NCI-H524 treated with DMSO at 0.1 percent for 48 hours (cell line): ENCODE measurements around the gene PARD3B.
"Not testable (repeated sequence)": the region's sequence is repeated elsewhere in the genome, so short reads cannot be mapped to it uniquely, and the experiment has no call there.

Experiments
- DNase-seq: peaks from one replicate; lab custom pipeline; 2025; lab: John Stamatoyannopoulos, UW

The PARD3B gene

DNA sequence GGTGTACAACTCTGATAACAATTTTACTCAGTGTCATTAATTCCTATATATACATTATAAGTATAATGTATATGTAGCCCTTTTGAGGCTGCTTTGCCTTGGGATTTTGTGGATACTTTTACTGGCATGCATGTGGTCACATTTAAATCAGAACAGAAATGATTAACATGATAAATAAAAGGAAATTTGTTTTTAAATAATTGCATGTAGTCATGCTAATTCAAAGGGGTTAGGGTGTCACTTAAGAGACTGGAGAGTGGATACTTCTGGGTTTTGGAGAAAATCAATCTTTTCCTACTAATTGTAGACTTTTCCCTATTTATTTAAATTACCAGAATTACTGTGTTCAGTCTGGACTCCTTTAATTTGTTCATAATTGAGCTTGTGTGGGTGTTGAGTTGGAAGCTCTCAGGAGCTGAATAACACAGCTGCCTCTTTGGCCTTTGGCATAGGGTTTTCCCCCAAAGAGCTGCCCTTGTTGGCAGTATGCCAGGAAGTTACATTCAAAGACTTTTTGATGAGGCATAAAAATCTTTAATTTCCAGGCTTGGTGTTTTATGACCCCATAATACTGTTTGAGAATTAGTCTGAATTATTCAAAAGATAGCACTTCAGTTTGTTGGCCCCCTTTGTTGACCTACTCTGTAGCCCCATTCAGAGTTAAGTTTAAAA is 652.3 kb downstream of the PARD3B start:
- no peak for DNase-seq

DNA sequence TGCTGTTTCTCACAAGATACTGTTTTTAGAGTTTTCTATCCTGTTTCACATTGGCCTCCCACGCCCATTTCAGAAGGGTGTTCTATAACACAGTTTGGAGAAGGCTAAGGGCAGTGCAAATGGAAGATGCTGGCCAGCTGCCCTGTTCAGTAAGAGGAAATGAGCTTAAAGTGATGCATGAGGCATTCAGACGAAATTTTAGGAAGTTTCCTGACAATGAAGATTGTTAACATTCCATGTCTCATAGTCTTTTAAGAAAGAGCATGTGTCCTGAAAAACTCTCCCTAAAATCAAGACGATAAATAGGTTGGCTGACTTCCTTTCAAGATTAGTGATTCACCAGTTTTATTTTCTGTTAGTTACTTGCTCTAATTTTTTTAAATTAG is 652.9 kb downstream of the PARD3B start:
- DNase-seq, result no peak

DNA sequence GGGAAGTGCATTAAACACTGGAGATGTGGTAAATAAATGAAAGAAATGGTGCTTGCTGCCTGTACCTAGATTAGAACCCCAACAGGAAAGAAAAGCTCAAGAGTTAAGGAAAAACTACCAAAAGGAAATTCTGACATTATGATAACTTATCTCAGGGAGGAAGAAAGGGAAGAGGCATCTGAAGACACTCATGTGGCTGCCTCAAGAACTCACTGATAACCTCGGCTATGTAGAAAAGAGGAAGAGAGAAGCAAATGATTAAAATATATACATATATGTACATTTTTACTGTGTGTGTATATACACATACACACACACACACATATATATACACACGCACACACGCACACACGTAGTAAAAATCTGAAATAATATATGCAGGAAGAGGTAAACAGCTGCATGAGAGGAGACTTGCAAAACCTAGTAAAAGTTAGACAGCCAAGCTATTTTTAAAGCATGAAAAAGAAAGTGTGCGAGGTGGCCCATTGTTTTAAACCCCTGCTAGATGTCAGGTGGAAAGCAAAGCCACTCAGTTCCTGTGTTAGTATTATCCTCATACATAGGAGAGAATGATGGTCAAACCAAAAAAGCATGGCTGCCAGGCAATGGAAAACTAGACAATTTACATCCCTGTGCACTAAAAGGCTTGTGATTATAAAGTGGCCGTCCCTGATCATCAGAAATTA is 654.0 kb downstream of the PARD3B start:
- DNase-seq, result no peak

DNA sequence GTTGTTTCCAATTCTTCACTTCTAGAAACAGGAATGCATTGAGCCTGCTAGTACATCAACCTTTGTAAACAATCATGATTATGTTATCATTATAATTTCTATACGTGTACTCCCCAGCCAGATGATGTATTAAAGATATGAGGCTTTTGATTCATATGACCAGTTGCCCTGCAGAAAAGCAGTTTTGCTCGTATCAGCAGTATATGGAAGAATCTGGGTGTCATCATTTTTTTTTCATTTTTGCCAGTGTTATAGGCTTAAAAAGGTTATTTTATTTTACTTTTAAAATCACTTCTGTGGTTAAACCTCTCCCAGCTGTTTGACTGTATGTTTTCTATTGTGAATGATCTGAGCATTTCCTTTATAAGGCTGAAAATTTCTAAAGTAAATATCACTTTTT is 665.2 kb downstream of the PARD3B start:
- no peak for DNase-seq

DNA sequence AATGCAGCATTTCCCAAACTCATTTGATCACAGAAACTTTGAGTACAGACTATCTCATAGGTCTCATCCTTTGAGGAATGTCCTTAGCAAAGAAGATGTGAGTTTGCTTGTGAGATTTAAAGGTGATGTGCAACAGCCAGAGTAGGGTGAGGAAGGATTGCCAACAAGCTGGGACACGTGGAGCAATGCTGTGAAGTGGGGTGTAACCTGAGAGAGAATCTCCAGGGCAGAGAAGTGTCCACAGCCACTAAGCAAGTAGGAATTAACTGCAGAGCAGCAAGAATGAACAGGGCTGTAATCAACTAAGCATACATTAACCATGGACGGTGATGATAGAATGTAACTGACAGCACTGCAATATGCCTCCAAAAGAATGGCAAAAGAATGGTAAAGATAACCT is 667.1 kb downstream of the PARD3B start:
- DNase-seq, result no peak

DNA sequence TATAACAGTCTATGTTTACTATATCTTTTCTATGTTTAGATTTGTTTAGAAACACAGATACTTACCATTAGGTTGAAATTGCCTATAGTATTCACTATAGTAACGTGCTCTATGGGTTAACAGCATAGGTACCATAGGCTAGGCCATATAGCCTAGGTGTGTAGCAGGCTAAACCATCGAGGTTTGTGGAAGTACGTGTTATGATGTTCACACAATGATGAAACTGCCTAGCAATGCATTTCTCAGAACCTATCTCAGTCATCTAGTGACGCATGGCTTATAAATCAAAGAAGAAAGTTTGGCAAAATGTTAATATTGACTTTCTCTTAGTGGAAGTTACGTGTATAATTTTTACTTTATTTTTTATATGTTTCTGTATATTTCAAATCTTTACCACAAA is 670.8 kb downstream of the PARD3B start:
- DNase-seq, result no peak

DNA sequence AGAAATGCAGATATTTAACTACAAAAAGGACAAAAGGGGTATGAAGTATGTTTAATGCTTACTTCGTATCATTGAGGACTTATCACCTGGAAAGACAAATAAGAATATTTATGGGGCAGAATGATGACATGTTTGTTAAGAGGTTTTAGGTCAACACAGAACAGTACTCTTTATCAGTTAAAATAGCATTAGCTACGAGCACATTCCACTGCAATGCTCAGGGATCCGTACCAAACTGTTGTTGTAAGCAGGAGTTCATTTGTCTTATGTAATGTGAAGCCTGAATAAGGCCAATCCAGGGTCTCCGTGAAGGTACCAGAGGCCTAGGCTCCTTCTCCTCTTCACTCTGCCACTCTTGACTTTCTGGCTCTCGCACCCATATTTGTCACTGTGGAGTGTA is 671.3 kb downstream of the PARD3B start:
- no peak for DNase-seq

DNA sequence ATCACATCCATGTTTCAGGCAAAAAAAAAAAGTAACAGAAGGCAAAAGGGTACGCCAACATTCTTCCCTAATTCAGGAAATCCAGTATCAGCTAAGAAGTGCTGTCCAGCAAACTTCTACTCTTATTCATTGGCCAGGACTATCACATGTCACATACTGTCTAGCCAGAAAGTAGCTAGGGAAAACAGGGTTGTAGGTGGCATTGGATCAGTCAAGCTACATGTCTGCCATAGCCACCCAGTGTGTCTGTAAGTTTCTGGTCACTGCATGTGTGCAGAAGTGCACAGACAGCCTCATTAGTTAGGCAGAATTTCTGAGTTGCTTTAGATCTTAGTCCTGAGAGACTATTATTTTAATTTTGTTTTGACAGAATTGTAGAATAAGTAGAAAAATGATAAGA is 671.7 kb downstream of the PARD3B start:
- no peak for DNase-seq

DNA sequence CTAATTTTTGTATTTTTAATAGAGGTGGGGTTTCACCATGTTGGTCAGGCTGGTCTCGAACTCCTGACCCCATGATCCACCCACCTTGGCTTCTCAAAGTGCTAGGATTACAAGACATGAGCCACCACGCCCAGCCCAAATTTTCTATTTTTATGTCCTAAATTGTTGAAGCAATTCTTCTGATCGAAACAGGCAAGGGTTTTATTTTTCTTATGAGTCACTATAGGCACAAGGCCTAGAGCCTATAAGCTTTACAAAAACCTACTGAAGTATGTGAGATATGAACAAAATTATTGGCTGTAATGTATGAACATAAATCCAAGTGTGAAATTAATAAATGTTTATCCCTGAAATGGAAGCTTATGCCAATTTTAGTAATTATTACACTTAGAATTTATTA is 672.8 kb downstream of the PARD3B start:
- DNase-seq, result no peak

DNA sequence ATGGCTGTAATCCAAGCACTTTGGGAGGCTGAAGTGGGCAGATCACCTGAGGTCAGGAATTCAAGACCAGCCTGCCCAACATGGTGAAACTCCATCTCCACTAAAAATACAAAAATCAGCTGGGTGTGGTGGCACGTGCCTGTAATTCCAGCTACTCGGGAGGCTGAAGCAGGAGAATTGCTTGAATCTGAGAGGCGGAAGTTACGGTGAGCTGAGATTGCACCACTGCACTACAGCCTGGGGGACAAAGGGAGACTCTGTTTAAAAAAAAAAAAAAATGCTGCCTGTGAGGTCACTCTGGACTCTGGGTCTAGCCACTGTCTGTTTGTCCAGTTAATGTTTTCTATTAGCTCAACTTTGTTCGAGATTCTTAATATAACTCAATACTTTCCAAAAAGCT is 673.5 kb downstream of the PARD3B start:
- not testable (repeated sequence) for DNase-seq

DNA sequence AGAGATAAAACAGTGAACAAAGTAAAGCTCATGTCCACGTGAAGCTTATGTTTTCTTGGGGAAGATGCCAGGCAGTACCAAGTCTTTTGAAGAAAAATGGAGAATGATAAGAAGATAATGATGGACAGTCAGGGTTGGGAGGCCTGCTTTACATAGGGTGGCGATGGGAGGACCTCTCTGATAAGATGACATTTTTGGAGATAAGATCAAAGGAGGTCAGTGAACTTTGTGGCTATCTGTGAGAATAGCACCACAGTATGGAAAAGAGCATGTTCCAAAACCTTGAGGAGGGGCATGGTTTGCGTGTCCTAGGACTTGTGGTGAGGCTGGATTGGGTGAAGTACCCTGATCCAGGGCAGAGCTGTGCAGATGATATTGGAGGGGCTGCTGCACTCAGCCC is 675.3 kb downstream of the PARD3B start:
- DNase-seq, result no peak

DNA sequence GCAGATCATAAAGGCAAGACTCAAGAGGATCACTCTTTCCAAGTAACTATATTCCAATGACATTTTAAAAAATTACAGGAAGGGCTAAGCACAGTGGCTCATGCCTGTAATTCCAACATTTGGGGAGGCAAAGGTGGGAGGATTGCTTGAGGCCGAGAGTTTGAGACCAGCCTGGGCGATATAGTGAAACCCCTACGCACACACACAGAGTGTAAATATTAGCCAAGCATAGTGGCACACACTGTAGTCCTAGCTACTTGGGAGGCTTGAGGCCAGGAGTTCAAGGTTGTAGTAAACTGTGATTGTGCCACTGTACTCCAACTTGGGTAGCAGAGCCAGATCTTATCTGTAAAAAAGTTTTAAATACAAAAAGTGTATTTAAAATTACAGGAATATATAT is 686.8 kb downstream of the PARD3B start:
- no peak for DNase-seq

DNA sequence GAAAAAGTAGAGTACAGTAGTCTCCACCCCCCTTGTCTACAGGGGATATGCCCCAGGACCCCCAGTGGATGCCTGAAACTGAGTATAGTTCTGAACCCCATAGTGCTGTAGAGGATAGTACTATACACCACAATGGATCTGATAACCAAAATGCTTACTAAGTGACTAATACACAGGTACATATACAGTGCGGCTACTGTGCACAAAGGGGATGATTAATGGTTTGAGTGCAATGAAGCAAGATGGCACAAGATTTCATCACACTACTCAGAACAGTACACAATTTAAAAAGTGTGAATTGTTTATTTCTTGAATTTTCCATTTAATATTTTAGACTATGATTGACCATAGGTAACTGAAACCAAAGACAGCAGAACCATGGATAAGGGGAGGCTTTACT is 690.2 kb downstream of the PARD3B start:
- DNase-seq, result no peak

DNA sequence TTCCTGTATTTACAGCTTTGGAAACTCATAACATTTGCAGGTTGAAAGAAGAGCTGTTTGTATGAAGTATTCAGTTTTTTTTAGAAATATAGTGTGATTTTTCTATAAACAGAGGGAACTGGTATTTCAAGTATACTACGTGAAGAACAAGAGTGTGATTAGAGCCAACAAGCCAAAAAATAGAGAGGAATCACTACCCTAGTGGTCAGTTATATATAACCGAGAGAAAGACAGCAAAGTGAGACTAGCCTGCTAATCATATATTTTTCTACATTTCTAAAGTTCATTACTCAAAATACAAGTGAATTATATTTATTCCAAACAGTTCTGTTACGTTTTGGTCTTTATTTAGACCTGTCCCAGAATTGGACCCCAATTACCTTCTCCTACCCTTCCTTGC is 692.2 kb downstream of the PARD3B start:
- no peak for DNase-seq

DNA sequence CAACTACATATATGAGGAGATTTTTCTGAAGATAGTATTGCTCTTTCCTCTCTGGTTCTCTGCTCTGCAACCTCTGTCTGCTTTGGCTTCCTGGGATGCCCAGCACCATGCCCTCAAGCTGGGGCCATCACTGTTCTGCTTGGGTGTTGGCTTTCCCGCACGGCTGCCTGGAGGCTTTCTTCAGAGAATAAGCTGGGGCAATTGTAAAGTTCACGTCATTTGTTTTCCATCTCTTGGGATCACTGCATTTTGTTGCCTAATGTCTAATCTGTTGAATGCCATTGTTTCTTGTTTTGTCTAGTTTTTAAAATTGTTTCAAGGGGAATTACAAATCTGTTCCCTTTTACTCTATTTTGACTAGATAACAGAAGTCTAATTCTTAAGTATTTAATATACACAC is 699.7 kb downstream of the PARD3B start:
- no peak for DNase-seq

DNA sequence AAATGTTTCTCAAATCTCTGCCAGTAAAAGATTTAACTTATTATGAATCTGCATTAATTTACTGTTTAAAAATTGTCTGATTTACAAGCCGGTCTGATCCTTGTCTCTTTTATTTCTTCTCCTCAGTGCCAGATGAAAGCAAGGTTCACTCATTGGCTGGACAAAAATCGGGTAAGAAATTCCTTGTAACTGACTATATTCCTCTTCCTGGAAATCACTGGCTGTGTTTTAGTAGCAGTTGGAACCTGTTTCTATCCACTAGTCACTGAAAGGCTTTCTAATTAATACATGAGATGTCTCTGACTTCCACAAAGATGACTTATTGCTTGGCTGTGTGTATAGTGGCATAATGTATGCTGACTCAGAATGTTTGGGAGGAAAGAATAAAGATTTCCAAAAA is 700.4 kb downstream of the PARD3B start:
- DNase-seq, result no peak

DNA sequence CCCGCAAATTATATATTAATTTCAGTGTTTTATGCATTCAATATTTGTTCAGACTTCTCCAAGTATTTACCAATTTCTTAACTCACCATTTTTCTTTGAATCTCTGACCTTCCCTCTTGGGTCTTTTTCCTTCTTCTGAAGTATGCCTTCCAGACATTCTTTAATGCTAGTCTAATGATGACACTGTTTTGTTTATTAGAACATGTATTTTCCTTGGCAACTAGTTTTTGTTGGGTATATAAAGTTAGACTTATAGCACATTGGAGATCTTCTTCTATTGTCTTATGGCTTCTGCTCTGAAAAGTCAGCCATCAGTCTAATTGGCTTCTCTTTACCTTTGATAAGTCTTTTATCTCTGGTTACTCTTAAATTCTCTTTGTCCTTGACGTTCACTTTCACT is 713.8 kb downstream of the PARD3B start:
- no peak for DNase-seq

DNA sequence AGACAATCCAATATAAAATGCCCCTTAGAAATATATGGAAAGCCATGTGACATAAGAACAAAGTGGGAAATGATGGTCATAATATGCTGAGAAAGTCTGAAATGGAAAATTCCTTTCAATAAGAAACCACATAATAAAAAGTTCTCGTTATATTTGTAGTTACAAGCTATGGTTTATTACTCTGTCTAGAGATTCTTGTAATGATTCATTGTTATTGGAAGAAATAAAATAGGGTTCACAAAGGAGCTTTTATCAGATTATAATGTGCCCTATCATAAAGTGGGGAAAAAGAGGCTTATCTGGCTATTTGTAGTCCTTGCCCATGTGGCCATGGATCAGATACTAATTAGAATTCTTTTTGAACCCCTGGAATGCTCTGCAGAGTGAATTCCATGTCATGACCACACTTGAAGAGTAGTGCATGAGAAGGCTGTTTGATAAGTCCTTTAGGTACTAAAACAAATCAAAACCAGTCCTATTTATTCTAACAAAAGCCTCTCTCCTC is 716.3 kb downstream of the PARD3B start:
- DNase-seq, result no peak

DNA sequence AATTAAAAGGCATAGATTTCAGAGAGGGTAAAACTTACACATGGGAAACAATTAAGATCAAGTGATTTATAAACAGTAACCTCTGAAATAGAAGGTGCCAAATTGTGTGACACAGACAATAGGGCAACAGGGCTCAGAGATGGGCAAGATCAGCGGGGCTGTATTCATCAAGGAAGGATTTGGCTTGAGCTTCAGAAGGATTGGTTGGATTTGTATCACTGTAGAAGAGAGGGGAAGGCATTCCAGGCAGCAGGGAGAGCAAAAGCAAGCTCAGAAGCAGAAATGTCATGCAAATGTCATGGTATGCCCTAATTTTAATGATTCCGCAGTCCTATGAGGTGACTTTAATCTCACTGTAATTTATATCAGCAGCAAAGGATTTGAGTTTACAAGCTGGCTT is 722.0 kb downstream of the PARD3B start:
- DNase-seq, result no peak

DNA sequence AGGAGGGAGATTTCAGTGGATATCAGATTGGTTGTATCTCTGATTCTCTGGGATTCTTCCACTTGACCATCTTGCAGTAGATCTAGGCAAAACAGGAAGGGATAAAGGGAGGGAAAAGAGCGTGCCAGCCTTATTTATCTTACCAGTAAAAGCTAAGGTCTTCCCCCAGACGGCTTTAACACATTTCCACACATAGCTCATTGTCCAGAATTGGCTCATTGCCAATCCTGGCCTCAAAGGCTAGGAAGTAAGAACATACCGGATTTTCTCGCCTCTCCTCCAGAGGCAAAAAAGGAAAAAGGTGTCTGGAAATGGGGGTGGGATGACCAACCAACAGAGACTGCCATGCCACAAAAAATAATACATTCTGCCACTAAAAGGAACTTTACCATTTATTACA is 725.4 kb downstream of the PARD3B start:
- DNase-seq, result no peak

DNA sequence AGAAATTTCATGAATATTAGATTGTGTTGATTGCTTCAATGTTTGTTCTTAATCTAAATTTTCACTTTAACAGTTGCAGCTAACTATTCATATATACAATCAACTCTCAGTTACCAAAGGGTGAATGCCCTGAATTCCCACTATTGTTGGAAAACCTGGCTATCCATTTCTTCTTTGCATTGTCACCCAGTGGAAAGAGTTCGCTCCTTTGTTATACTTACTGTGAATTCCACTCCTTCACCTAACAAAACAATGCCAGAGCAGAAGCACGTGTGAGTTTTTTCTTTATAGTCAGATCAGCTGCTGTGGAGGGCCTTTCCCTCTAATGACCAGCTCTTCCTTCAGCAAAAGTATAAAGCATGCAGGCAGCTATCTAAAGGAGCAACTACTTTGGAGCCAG is 727.9 kb downstream of the PARD3B start:
- no peak for DNase-seq

DNA sequence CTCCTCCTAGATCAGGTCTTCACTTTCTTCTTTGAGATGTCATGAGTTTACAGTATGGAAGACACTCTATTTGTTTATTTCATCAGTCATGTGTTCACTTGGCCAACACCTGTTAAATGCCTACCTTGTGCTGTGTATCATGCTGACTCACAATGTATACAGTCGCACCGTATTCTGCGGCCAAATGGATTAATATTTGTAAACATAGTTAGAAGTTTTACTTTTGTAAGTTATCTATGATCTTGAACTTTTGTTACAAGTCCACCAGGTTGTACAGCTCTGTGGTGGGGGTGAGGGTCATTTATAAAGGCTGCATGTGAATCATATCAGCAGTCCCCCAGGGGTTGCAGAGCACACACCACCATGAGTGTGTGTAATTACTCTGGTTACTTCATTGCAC is 728.4 kb downstream of the PARD3B start:
- no peak for DNase-seq

DNA sequence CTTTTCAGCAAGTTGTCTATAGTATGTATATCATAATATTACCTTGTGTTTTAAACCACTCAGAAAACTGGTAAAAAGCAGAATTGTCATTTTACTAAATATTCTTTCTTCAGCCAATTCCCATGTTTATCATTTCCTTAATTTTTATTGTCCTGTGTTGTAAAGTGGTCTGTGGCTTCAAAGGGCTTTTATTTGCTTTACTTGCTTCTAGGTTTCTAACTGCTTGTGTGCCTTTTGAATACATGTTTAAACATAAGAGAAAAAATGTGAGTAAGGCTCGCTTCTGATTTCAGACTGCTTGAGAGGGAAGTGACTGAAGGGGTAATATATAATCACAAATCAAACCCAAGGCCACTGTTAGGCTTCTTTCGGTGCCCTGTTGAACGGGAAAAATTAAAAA is 729.5 kb downstream of the PARD3B start:
- DNase-seq, result no peak
